Naive B cell (primary cell): ENCODE measurements around the gene DEFB129. TPM values are rescaled to one million over a fixed set of nuclear protein-coding genes. Genes with fewer than 3 reads are reported as not detected.
"Not testable (repeated sequence)": the region's sequence is repeated elsewhere in the genome, so short reads cannot be mapped to it uniquely, and the experiment has no call there.

Experiments
- ATAC-seq, 2 donors: fragments of 150-1000 bp; cut with Tn5 transposase; 2 replicates each; pipeline ENCODE4 v1.10.0; 2021; ENCODE audit warnings: low read depth in 2 of 2, mild to moderate bottlenecking in 2 of 2, moderate library complexity in 2 of 2
- DNase-seq: peaks from one replicate; pipeline ENCODE4 v3.0.0; 2022
- H3K27ac Mint-ChIP-seq, 6 donors: one replicate each; pipeline ENCODE4 v1.8.0; 2020 to 2022; ENCODE audit warnings: mild to moderate bottlenecking in 6 of 6, mixed read lengths in 6 of 6, moderate library complexity in 5 of 6, inconsistent platforms in 2 of 6
- H3K27me3 Mint-ChIP-seq, 3 donors: one replicate each; pipeline ENCODE4 v1.8.0; 2021 to 2022; ENCODE audit warnings: mixed read lengths in 3 of 3, mild to moderate bottlenecking in 1 of 3
- H3K36me3 Mint-ChIP-seq, 2 donors: one replicate each; pipeline ENCODE4 v1.8.0; 2020 to 2022; ENCODE audit warnings: mixed read lengths in 2 of 2, inconsistent platforms in 1 of 2, mild to moderate bottlenecking in 1 of 2
- H3K4me1 Mint-ChIP-seq, 3 donors: one replicate each; pipeline ENCODE4 v1.8.0; 2020 to 2022; ENCODE audit warnings: mixed read lengths in 3 of 3, inconsistent platforms in 1 of 3, mild to moderate bottlenecking in 1 of 3, moderate library complexity in 1 of 3
- H3K4me3 Mint-ChIP-seq, 8 donors: one replicate each; pipeline ENCODE4 v1.8.0; 2020 to 2022; ENCODE audit warnings: mild to moderate bottlenecking in 8 of 8, mixed read lengths in 8 of 8, moderate library complexity in 8 of 8, inconsistent platforms in 2 of 8
- H3K9me3 Mint-ChIP-seq, 7 donors: one replicate each; pipeline ENCODE4 v1.8.0; 2020 to 2022; ENCODE audit warnings: mixed read lengths in 7 of 7, mild to moderate bottlenecking in 5 of 7, inconsistent platforms in 2 of 7, moderate library complexity in 1 of 7
- polyA plus RNA-seq, 6 donors: library from polyadenylated mRNA; unstranded; fragments of 300-500 nt; fragmentation: Illumina TruSeq; gene quantifications; one replicate each; pipeline ENCODE4 v1.2.3, GENCODE V29; 2021; ENCODE audit warnings: low read depth in 6 of 6

DEFB129 gene
- not detected for polyA plus RNA-seq

GRCh38 chr20:226958-227357 is at the start of gene DEFB129:
DEFB129 (plus strand) TSS chr20:227258; CDS start chr20:227289, 31 bp downstream.
- ATAC-seq (no peak), DNase-seq (no peak)
- peaks cover 18 to 24% (median 23%) of the 10 kb centered on the region in 3 donors for H3K4me1 Mint-ChIP-seq
- H3K27ac Mint-ChIP-seq = peak within 1 kb of the TSS; percentile 68 to 89 (median 84)
- peaks cover 0 to 12% (median 0%) of the 10 kb centered on the region in 3 donors for H3K27me3 Mint-ChIP-seq
- no peaks in the 10 kb centered on the region for H3K36me3 Mint-ChIP-seq
- peaks cover 0 to 5% (median 0%) of the 10 kb centered on the region in 7 donors for H3K9me3 Mint-ChIP-seq
- peak within 1 kb of the TSS in 6 of 8 donors; percentile 17 to 79 (median 43) for H3K4me3 Mint-ChIP-seq

DNA sequence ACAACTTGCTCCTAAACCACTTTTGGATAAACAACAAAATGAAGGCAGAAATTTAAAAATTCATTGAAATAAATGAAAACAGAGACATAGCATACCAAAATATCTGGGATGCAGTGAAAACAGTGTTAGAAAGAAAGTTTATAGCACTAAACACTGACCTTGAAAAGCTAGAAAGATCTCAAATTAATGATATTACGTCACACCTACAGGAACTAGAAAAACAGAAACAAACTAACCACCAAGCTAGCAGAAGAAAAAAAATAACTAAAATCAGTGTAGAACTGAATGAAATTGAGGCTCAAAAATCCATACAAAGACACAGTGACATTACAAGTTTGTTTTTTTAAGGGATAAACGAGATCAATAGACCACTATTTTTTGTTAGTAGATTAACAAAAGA is 42.8 kb upstream of the DEFB129 start:
- no peak overlapping the region for H3K4me3 Mint-ChIP-seq
- no peak overlapping the region for H3K27ac Mint-ChIP-seq
- H3K36me3 Mint-ChIP-seq = peaks cover 0 to 6% of the 10 kb centered on the region in 2 donors
- DNase-seq = no peak
- no peak for ATAC-seq
- no peaks in the 10 kb centered on the region for H3K4me1 Mint-ChIP-seq
- H3K27me3 Mint-ChIP-seq = peaks cover 46 to 69% (median 57%) of the 10 kb centered on the region in 3 donors
- H3K9me3 Mint-ChIP-seq = peaks cover 6 to 33% (median 12%) of the 10 kb centered on the region in 7 donors

DNA sequence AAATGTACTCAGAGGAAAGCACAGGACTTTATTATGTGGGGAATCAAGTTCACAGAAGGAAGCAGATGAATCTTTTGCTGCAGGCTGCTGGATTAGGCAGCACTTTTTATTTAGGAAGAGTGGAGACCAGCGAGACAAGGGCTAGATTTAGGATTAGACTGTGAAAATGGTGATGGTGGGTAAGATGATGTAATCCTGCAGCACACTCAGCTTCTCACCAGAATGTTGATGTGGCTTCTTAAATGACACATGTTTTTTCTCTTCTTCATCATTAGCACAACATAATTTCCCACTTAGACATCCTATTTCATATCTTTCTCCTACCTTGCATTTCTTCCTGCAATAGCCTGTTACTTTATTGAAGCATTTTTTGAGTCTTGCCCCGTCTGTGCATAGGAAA is 39.3 kb upstream of the DEFB129 start:
- H3K4me1 Mint-ChIP-seq = no peaks in the 10 kb centered on the region

GRCh38 chr20:189611-190010 is 37.4 kb upstream of the DEFB129 start, which contains the start of gene DEFB128:
DEFB128 (minus strand) TSS chr20:189711; CDS start chr20:189623, 88 bp downstream.
- peaks cover 21 to 58% (median 46%) of the 10 kb centered on the region in 3 donors for H3K27me3 Mint-ChIP-seq
- no peak within 1 kb of the TSS for H3K27ac Mint-ChIP-seq
- peaks cover 0 to 5% of the 10 kb centered on the region in 2 donors for H3K36me3 Mint-ChIP-seq
- H3K4me1 Mint-ChIP-seq = no peaks in the 10 kb centered on the region
- no peak for DNase-seq
- H3K4me3 Mint-ChIP-seq = no peak within 1 kb of the TSS
- H3K9me3 Mint-ChIP-seq = peaks cover 3 to 31% (median 8%) of the 10 kb centered on the region in 7 donors
- ATAC-seq = no peak

More for the DNA sequence above, 39.3 kb upstream of the DEFB129 start:
- DNase-seq (no peak), ATAC-seq (no peak)
- peaks cover 9 to 50% (median 15%) of the 10 kb centered on the region in 7 donors for H3K9me3 Mint-ChIP-seq
- no peak overlapping the region for H3K27ac Mint-ChIP-seq
- no peak overlapping the region for H3K4me3 Mint-ChIP-seq
- H3K27me3 Mint-ChIP-seq = peaks cover 29 to 77% (median 63%) of the 10 kb centered on the region in 3 donors
- peaks cover 0 to 6% of the 10 kb centered on the region in 2 donors for H3K36me3 Mint-ChIP-seq

DNA sequence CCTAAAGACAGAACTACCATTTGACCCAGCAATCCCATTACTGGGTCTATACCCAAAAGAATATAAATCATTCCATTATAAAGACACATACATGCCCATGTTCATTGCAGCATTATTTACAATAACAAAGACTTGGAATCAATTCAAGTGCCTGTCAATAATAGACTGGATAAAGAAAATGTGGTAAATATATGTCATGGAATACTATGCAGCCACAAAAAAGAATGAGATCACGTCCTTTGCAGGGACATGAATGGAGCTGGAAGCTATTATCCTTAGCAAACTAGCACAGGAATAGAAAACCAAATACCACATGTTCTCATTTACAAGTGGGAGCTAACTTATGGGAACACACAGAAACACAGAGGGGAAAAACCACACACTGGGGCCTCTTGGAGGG is 28.8 kb upstream of the DEFB129 start:
- peaks cover 0 to 12% (median 6%) of the 10 kb centered on the region in 7 donors for H3K9me3 Mint-ChIP-seq
- DNase-seq (no peak), ATAC-seq (no peak)
- peaks cover 15 to 54% (median 51%) of the 10 kb centered on the region in 3 donors for H3K27me3 Mint-ChIP-seq
- H3K4me3 Mint-ChIP-seq = no peak overlapping the region
- H3K4me1 Mint-ChIP-seq = no peaks in the 10 kb centered on the region
- no peaks in the 10 kb centered on the region for H3K36me3 Mint-ChIP-seq
- no peak overlapping the region for H3K27ac Mint-ChIP-seq

DNA sequence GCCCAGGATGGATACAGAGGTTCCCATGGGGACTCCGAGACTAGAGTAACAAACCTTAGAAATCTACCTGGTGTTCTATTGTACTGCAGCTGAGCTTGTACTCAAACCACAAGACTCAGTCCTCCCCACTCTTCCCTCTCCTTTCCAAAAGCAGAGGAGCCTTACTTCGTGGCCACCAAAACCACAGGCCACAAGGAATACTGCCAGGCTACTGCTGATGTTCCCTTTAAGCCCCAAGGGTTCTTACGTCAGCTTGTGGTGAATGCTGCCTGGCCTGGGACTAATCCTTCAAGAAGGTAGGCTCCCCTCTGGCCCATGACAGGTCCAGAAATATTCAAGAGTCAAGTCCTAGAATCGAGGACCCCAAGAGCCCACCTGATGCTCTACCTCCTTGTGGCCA is 27.1 kb upstream of the DEFB129 start:
- no peak overlapping the region for H3K27ac Mint-ChIP-seq
- no peak for ATAC-seq

DNA sequence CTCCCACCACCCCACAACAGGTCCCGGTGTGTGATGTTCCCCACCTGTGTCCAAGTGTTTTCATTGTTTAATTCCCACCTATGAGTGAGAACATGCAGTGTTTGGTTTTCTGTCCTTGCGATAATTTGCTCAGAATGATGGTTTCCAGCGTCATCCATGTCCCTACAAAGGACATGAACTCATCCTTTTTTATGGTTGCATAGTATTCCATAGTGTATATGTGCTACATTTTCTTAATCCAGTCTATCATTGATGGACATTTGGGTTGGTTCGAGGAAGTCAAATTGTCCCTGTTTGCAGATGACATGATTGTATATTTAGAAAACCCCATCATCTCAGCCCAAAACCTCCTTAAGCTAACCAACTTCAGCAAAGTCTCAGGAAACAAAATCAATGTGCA is 23.4 kb upstream of the DEFB129 start:
- not testable (repeated sequence) for H3K4me1 Mint-ChIP-seq, ATAC-seq, H3K36me3 Mint-ChIP-seq

More for the DNA sequence above, 27.1 kb upstream of the DEFB129 start:
- H3K36me3 Mint-ChIP-seq = no peaks in the 10 kb centered on the region
- H3K9me3 Mint-ChIP-seq = peaks cover 0 to 12% (median 6%) of the 10 kb centered on the region in 7 donors
- no peak for DNase-seq
- peaks cover 9 to 54% (median 50%) of the 10 kb centered on the region in 3 donors for H3K27me3 Mint-ChIP-seq
- no peak overlapping the region for H3K4me3 Mint-ChIP-seq
- no peaks in the 10 kb centered on the region for H3K4me1 Mint-ChIP-seq

DNA sequence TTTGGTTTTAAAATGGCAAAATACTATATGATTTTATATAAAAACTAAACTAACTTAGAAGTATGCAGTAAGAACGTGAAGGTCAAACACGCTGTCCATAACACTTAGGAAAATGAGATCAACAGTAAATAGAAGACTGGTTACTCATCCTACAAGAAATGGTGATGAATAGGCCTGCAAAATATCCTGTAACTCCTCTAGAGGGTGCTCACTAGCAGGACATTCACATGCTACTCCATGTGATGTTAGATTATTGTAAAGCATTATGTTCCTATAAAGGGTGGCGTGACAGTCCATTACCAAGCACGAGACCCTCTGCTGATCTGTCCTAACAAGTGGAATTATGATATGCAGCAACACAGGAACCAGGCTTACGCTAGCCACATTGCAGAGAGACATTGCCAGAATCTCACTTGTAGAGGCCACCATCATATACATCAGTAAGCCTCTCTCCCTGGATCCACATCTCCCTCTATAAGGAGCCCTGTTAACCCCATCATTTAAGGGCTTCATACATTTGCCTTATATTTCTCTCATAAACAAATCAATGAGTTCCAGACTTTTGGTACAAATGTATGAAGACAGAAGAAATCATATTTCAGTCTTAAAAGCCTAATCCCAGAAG is 18.0 kb upstream of the DEFB129 start:
- ATAC-seq (peak; percentile 71 to 84), DNase-seq (peak; percentile 35)

More for the DNA sequence above, 23.4 kb upstream of the DEFB129 start:
- not testable (repeated sequence) for DNase-seq, H3K9me3 Mint-ChIP-seq, H3K4me3 Mint-ChIP-seq, H3K27ac Mint-ChIP-seq
- H3K27me3 Mint-ChIP-seq = peaks cover 9 to 27% (median 24%) of the 10 kb centered on the region in 3 donors

DNA sequence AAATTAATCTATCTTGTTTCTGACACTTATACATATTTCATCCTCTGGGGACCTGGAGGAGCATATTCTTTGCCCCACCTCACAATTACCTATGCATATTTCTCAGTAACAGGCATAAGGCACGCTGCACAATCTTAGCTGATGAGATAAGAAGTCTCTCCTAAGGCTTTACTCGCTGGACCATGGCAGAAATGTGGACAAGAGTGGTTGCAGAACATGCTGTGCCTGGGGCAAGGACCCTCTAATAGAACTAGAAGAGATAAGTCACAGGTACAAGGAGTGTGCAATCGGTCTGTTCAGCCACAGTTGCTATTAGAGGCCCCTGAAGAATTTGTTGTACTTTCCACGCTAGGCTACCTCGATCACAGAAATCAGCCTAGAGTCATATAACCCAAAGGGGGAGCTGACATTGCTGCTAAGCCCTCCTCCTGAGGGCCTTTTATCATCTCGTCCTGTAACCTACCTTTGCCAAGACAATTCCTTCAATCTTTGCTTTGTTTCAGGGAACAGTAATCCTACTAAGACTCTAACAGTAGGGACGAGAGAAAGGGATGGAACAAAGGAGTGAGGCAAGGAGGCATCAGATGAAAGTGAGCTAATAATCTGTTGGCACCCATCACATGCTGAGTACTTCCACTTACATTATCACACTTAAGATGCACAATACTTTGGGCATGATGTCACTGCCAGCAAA is 16.1 kb upstream of the DEFB129 start:
- Mint-ChIP-seq H3K4me3 (no peak overlapping the region), H3K27me3 (peaks cover 8 to 19% (median 15%) of the 10 kb centered on the region in 3 donors), H3K36me3 (no peaks in the 10 kb centered on the region), H3K9me3 (no peaks in the 10 kb centered on the region), H3K4me1 (no peaks in the 10 kb centered on the region), H3K27ac (no peak overlapping the region)
- ATAC-seq (no peak), DNase-seq (no peak)

More for the DNA sequence above, 18.0 kb upstream of the DEFB129 start:
- Mint-ChIP-seq H3K4me3 (no peak overlapping the region), H3K36me3 (no peaks in the 10 kb centered on the region), H3K9me3 (no peaks in the 10 kb centered on the region), H3K27me3 (peaks cover 8 to 18% (median 10%) of the 10 kb centered on the region in 3 donors), H3K4me1 (no peaks in the 10 kb centered on the region), H3K27ac (no peak overlapping the region)

DNA sequence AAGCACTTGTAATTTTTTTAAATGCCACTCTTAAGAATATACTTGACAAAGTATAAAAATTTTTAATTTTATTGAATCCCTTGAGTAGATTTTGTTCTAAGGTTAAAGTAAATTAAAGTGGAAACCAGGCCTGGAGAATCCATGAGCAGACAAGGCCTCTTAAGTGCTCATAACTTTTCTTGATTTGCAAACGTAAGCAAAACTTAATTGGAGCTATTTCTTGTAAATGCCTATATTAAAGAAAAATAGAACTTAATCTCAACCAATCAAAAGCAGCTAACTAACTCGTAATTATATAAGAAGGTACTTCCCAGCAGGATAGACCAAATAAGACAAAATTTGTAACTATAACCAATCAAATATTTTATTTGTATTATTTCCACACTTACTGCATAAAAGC is 12.7 kb upstream of the DEFB129 start:
- H3K27me3 Mint-ChIP-seq = peaks cover 21 to 38% (median 25%) of the 10 kb centered on the region in 3 donors
- H3K4me3 Mint-ChIP-seq = no peak overlapping the region
- ATAC-seq (no peak), DNase-seq (no peak)
- no peaks in the 10 kb centered on the region for H3K36me3 Mint-ChIP-seq
- no peaks in the 10 kb centered on the region for H3K4me1 Mint-ChIP-seq
- H3K27ac Mint-ChIP-seq = no peak overlapping the region
- no peaks in the 10 kb centered on the region for H3K9me3 Mint-ChIP-seq

DNA sequence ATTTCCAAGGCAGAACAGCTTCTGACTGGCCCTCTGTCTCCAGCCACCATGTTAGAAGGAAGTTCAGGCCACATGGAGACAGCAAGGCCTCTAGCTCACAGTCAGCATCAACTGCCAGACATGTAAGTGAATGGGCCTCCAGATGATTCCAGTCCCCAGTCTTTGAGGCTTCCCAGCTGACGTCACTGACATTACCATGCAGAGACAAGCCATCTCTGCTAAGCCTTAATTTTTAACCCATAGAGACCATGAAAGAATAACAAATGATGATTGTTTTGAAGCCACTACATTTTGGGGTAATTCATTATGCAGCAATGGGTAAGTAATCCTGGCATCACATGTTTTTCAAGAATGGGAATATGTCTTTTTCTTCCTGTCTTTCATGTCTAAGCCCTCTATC is 11.3 kb upstream of the DEFB129 start:
- Mint-ChIP-seq H3K27me3 (peaks cover 35 to 52% (median 39%) of the 10 kb centered on the region in 3 donors), H3K27ac (no peak overlapping the region), H3K4me3 (no peak overlapping the region), H3K9me3 (no peaks in the 10 kb centered on the region), H3K36me3 (no peaks in the 10 kb centered on the region), H3K4me1 (no peaks in the 10 kb centered on the region)
- DNase-seq (no peak), ATAC-seq (no peak)

- no peak overlapping the region for H3K4me3 Mint-ChIP-seq
- no peaks in the 10 kb centered on the region for H3K9me3 Mint-ChIP-seq
- H3K36me3 Mint-ChIP-seq = no peaks in the 10 kb centered on the region
- H3K27me3 Mint-ChIP-seq = peaks cover 39 to 65% (median 50%) of the 10 kb centered on the region in 3 donors
- DNase-seq (no peak), ATAC-seq (no peak)
- no peak overlapping the region for H3K27ac Mint-ChIP-seq
- H3K4me1 Mint-ChIP-seq = no peaks in the 10 kb centered on the region
These were observed 9.8 kb upstream of the DEFB129 start for GRCh38 chr20:217266-217665.

DNA sequence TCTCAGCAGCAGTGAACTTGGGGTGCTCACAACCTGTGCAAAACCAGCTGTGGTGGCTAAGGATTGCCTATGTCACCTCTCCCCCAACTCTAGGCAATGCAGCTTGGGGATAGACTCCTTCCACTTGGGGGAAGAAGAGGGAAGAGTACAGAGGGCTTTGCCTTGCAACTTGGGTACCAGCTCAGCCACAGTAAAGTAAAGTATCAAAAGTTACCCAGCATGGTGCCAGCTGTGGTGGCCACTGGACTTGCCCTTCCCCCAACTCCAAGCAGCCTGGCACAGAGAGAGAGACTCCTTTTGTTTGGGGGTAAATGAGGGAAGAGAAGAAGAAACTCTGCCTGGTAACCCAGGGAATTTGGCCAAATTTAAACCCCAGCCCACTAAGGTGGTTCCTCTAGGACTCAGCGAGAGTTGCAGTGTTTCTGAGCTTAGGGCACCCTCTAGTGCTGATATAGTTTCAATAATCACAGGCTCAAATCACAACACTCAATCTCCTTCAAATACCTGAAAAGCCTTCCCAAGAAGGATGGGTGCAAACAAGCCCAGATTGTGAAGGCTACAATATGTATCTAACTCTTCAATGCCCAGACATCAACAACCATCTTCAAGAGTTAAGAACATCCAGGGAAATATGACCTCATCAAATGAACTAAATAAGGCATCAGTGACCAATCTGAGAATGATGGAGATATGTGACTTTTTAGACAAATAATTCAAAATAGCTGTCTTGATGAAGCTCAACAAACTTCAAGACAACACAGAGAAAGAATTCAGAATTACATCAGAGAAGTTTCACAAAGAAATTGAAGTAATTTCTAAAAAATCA is 7.6 kb upstream of the DEFB129 start:
- DNase-seq = no peak
- ATAC-seq = no peak
- Mint-ChIP-seq H3K4me3 (no peak overlapping the region), H3K27ac (peak overlapping the region in 1 of 6 donors; percentile 5), H3K27me3 (peaks cover 35 to 56% (median 42%) of the 10 kb centered on the region in 3 donors), H3K4me1 (no peaks in the 10 kb centered on the region), H3K9me3 (no peaks in the 10 kb centered on the region), H3K36me3 (no peaks in the 10 kb centered on the region)
